ENCODE measurements around the gene OMA1.

DNA sequence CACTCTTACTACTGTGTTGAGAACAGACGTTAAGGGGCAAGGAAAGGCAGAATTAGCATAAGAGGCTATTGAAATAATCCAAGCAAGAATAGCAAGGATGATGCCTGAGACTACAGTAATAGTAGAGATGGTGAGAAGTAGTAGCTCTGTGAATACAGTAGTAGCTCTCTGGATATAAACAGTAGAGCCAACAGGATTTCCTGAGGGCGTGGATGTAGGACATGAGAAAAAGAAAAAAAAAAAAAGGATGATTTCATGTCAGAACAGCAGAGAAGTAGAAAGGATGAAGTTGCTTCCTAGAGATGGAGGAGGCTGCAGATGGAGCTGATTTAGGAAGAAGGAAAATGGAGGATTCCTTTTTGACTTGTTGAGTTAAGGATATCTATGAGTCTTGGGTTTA is 112.3 kb downstream of the OMA1 start:
- TF ChIP-seq, protein P1, sequence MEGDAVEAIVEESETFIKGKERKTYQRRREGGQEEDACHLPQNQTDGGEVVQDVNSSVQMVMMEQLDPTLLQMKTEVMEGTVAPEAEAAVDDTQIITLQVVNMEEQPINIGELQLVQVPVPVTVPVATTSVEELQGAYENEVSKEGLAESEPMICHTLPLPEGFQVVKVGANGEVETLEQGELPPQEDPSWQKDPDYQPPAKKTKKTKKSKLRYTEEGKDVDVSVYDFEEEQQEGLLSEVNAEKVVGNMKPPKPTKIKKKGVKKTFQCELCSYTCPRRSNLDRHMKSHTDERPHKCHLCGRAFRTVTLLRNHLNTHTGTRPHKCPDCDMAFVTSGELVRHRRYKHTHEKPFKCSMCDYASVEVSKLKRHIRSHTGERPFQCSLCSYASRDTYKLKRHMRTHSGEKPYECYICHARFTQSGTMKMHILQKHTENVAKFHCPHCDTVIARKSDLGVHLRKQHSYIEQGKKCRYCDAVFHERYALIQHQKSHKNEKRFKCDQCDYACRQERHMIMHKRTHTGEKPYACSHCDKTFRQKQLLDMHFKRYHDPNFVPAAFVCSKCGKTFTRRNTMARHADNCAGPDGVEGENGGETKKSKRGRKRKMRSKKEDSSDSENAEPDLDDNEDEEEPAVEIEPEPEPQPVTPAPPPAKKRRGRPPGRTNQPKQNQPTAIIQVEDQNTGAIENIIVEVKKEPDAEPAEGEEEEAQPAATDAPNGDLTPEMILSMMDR (conservative IDR thresholded peaks at IDR 0.05) = no peak
- TF ChIP-seq ZFX (IDR thresholded peaks at IDR 0.05) = no peak

Data from C4-2B (cell line).